Measurements from ENCODE around the gene DLK2. TPM values are rescaled to one million over a fixed set of nuclear protein-coding genes. Genes with fewer than 3 reads are reported as not detected.
"Not testable (repeated sequence)": the region's sequence is repeated elsewhere in the genome, so short reads cannot be mapped to it uniquely, and the experiment has no call there.

DLK2 gene
- total and polyA plus RNA-seq, 10 donors = 0.12 to 0.68 (median 0.42) TPM; not detected in 2

DNA sequence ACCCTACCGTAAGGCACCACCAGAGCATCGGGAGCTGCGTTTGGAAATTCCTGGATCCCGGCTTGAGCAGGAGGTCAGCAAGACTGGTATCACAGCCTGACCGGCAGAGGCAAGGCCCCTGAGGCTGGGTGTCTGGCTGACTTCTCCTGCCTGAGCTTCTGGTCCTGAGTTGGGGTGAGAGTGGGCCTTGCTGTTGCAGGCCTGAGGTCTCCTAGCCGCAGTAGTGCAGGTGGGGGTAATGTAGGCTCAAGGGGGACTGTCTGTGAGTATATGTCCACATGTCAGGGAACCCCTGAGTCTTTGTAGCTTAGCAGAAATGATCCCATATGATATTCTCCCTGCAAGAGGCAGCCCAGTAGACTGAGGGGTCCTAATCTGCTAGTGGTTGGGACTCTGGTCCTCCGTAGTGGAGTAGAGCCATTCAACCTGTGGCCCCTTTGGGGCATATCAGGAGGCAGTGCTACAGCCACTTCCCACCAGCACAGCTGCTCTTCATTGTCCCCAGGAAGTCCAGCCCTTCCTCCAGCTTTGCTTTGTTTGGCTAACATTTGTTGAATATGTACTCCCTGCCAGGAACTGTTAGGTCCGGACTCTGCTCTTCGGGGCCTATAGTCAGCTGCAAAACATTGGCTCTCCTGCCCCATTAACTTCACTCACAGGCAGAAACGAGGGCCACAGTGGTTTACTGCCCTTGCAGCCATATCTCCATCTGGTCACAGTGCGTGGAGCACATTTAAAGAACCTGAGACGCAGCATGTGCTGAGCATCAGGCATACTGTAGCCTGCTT lies 43.9 kb upstream of the DLK2 start:
- DNase-seq = no peak
- Histone ChIP-seq H3K27me3 (replicated peaks in 1 of 7) (no peaks in the 10 kb centered on the region), H3K27ac (peak overlapping the region in 3 of 8 donors; percentile 29 to 43 (median 38)), H3K9me3 (no peaks in the 10 kb centered on the region), H3K4me1 (peaks cover 0 to 30% (median 12%) of the 10 kb centered on the region in 6 donors), H3K36me3 (peaks cover 0 to 84% (median 58%) of the 10 kb centered on the region in 6 donors), H3K4me3 (no peak overlapping the region)
- WGBS, 5 donors = 77 to 88% (median 86%) methylated on average over 10 to 12 of the region's 12 CpGs
- intact Hi-C loops (cut with DNase I; ENCODE audit: low total_unique reads) = no loop called here
- peak in 1 of 3 donors; percentile 27 for TF ChIP-seq POLR2AphosphoS5 (IDR thresholded peaks at IDR 0.05)
- no peak for TF ChIP-seq POLR2A (IDR thresholded peaks at IDR 0.05)

DNA sequence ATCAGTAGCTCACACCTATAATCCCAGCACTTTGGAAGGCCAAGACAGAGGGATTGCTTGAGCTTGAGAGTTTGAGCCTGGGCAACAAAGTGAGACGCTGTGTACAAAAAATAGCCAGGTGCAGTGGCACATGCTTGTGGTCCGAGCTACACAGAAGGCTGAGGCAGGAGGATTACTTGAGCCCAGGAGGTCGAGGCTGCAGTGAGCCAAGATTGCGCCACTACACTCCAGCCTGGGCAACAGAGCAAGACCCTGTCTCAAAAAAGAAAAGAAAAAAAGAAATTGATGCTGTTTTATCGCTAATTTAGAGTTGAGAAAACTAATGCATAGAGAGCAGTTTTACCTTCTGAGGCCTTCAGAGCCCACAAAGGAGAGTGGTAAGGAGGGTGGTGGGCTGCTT lies 42.9 kb upstream of the DLK2 start:
- Histone ChIP-seq H3K36me3 (peaks cover 0 to 84% (median 50%) of the 10 kb centered on the region in 6 donors), H3K4me1 (peaks cover 0 to 30% (median 12%) of the 10 kb centered on the region in 6 donors)
- H3K27ac ChIP-seq; H3K4me3 ChIP-seq; H3K27me3 ChIP-seq (replicated peaks in 1 of 7); intact Hi-C loops (cut with DNase I; ENCODE audit: low total_unique reads); H3K9me3 ChIP-seq; DNase-seq: not testable (repeated sequence)
- 88 to 97% (median 94%) methylated on average over 5 of the region's 5 CpGs for WGBS, 5 donors

DNA sequence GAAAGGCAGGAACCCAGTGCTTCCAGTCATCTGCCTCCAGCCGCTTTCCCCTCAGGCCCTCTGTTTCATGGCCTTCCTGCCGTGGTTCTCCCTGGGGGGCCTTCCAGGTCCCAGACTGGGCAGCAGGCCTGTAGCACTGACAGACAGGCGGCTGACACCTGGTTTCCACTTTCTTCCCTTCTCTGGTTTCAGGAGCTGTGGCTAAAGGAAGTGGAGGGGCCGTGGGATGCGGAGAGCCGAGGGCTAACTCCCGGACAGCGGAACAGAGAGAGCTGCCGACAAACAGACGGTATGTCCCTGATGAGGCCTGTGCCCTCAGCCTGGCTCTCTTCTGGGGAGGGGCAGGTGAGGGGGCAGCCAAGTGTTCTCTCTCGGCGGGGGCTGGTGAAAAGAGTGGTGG lies 42.3 kb upstream of the DLK2 start:
- Histone ChIP-seq H3K36me3 (peaks cover 0 to 78% (median 44%) of the 10 kb centered on the region in 6 donors), H3K4me3 (no peak overlapping the region), H3K27ac (no peak overlapping the region), H3K9me3 (no peaks in the 10 kb centered on the region), H3K4me1 (peaks cover 0 to 30% (median 13%) of the 10 kb centered on the region in 6 donors), H3K27me3 (replicated peaks in 1 of 7) (no peaks in the 10 kb centered on the region)
- no peak for DNase-seq
- intact Hi-C loops (cut with DNase I; ENCODE audit: low total_unique reads) = no loop called here
- TF ChIP-seq POLR2A (IDR thresholded peaks at IDR 0.05) (no peak), POLR2AphosphoS5 (IDR thresholded peaks at IDR 0.05) (no peak)
- TF ChIP-seq, protein P1, sequence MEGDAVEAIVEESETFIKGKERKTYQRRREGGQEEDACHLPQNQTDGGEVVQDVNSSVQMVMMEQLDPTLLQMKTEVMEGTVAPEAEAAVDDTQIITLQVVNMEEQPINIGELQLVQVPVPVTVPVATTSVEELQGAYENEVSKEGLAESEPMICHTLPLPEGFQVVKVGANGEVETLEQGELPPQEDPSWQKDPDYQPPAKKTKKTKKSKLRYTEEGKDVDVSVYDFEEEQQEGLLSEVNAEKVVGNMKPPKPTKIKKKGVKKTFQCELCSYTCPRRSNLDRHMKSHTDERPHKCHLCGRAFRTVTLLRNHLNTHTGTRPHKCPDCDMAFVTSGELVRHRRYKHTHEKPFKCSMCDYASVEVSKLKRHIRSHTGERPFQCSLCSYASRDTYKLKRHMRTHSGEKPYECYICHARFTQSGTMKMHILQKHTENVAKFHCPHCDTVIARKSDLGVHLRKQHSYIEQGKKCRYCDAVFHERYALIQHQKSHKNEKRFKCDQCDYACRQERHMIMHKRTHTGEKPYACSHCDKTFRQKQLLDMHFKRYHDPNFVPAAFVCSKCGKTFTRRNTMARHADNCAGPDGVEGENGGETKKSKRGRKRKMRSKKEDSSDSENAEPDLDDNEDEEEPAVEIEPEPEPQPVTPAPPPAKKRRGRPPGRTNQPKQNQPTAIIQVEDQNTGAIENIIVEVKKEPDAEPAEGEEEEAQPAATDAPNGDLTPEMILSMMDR (IDR thresholded peaks at IDR 0.05 in 8 of 11, conservative IDR thresholded peaks at IDR 0.05 in 3 of 11) = no peak
- 92 to 97% (median 94%) methylated on average over 12 of the region's 12 CpGs for WGBS, 5 donors

DNA sequence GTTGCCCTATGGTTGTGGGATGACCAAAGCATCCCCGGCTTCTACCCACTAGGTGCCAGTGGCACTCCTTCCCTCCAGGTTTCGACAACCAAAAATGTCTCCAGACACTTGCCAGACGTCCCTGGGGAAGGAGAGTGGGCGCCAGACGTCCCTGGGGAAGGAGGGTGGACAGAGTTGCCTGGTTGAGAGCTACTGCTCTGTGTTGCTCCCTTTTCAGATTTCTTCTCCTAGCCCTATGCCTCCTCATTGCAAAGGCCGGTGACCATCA lies 41.7 kb upstream of the DLK2 start:
- H3K27ac ChIP-seq = no peak overlapping the region
- no peak overlapping the region for H3K4me3 ChIP-seq
- H3K27me3 ChIP-seq (replicated peaks in 1 of 7) = no peaks in the 10 kb centered on the region
- no peaks in the 10 kb centered on the region for H3K9me3 ChIP-seq
- intact Hi-C loops (cut with DNase I; ENCODE audit: low total_unique reads) = no loop called here
- DNase-seq = no peak
- 90 to 94% (median 92%) methylated on average over 6 of the region's 6 CpGs for WGBS, 5 donors
- H3K4me1 ChIP-seq = peaks cover 0 to 30% (median 16%) of the 10 kb centered on the region in 6 donors
- H3K36me3 ChIP-seq = peaks cover 0 to 72% (median 38%) of the 10 kb centered on the region in 6 donors
- TF ChIP-seq, protein P1 (IDR thresholded peaks at IDR 0.05 in 8 of 11, conservative IDR thresholded peaks at IDR 0.05 in 3 of 11) = no peak
- TF ChIP-seq POLR2AphosphoS5 (IDR thresholded peaks at IDR 0.05) (no peak), POLR2A (IDR thresholded peaks at IDR 0.05) (no peak)

DNA sequence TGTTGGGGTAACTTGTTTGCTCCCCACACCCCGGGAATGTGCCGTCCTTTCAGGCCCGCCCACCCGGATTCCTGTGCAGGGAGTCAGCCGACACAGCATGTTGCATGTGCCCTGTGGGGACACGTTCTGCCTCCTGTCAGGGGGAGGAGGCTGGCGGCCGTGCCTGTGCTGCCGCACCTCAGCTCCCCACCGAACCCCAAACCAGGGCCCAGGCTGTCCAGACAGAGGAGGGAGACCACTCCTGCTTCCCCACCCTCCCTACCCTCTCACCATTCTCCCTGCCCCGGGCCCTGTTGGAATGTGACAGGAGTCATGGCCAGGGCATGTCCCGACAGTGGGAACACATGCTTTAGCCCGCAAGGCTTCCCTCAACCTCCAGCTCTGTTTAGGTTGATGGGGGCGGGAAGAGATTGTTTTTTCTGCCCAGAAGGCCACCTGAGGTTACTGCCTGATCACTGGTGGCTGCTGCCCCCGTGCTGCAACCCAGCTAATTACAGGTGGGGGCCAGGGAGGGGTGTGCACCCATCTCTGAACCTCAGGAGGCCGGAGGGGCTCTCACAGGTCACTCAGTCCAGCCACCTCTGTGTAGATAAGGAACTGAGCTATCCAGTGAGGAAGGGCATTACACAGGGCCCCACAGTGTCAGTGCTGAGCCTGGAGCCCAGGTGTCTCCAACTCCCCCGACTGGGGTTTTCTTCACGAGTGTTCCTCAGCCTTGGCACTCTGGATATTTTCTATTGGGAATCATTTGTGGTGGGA lies 41.2 kb upstream of the DLK2 start:
- 74 to 91% (median 82%) methylated on average over 14 to 18 of the region's 18 CpGs for WGBS, 5 donors
- H3K27ac ChIP-seq = no peak overlapping the region
- H3K4me3 ChIP-seq = no peak overlapping the region
- peaks cover 0 to 30% (median 18%) of the 10 kb centered on the region in 6 donors for H3K4me1 ChIP-seq
- TF ChIP-seq, protein P1 (IDR thresholded peaks at IDR 0.05 in 8 of 11, conservative IDR thresholded peaks at IDR 0.05 in 3 of 11) = peak in 6 of 11 experiments; percentile 9 to 42 (median 28)
- TF ChIP-seq POLR2AphosphoS5 (IDR thresholded peaks at IDR 0.05) (no peak), POLR2A (IDR thresholded peaks at IDR 0.05) (no peak)
- DNase-seq = no peak
- H3K36me3 ChIP-seq = peaks cover 0 to 67% (median 36%) of the 10 kb centered on the region in 6 donors
- H3K9me3 ChIP-seq = no peaks in the 10 kb centered on the region
- intact Hi-C loops (cut with DNase I; ENCODE audit: low total_unique reads) = no loop called here
- H3K27me3 ChIP-seq (replicated peaks in 1 of 7) = no peaks in the 10 kb centered on the region

Data from spleen (tissue), 11 donors.